ENCODE measurements around the gene ACAP3. TPM values are rescaled to one million over a fixed set of nuclear protein-coding genes. Genes with fewer than 3 reads are reported as not detected.

Gene ACAP3
- total and polyA plus RNA-seq, 10 of the 15 experiments (the other 5 are each of a cell fraction or from before 2014, with no cell fraction given) = 0.05 to 34.2 (median 7.1) TPM

DNA sequence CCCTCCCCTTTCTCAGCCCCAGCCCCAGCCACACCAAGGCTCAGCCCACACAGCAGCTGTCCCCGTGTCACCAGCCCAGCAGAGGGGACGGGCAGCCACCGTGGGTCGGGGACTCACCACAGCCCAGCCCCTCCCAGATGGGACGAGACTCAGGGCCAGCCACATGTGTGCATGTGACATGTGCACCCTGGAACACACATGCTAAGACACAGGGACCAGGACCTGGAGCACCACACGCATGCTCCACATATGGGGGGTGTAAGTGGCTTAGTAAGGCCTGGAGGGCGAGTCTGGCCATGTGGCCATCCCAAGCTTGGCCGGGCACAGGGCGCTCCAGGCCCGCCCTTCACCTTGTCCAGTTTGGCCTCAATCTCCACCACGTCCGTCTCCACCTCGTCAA, 4.0 kb downstream of the ACAP3 start:
- ChIA-PET POLR2A (no interaction called here), RAD21 (ENCODE audit: unreplicated experiment) (no interaction called here), CTCF (no interaction called here), SMC1A (ENCODE audit: uncharacterized antibody, unreplicated experiment) (no interaction called here)
- FAIRE-seq (no peak), DNase-seq (ENCODE audit: low read depth, low spot score) (no peak), ATAC-seq (no peak)
- H4K20me1 ChIP-seq (ENCODE audit: control insufficient read depth, insufficient read depth) = no peaks in the 10 kb centered on the region
- WGBS (ENCODE audit: insufficient coverage, insufficient replicate concordance, low lambda C conversion rate, missing lambda C conversion rate) = 85% methylated on average over 9 of the region's 13 CpGs
- no peak overlapping the region for H3K9ac ChIP-seq (ENCODE audit: control insufficient read depth, insufficient read depth, low read length)
- in situ Hi-C loops (cut with MboI) = no loop called here
- no peak overlapping the region for H2AFZ ChIP-seq (ENCODE audit: control insufficient read depth, low read depth, low read length)
- intact Hi-C loops (cut with micrococcal nuclease; ENCODE audit: unreplicated experiment) = no loop called here
- no peaks in the 10 kb centered on the region for H3K36me3 ChIP-seq (ENCODE audit: control insufficient read depth in 2 of 2, insufficient read depth in 2 of 2, low read length in 1 of 2)
- peaks cover 27% of the 10 kb centered on the region for H3K4me1 ChIP-seq (ENCODE audit: control insufficient read depth, insufficient read depth, low read length)
- H3K4me2 ChIP-seq (ENCODE audit: control insufficient read depth, insufficient read depth) = no peak overlapping the region
- H3K79me2 ChIP-seq (ENCODE audit: control insufficient read depth, insufficient read depth, low read length) = peaks cover 20% of the 10 kb centered on the region
- H3K27me3 ChIP-seq (replicated peaks in 1 of 2; ENCODE audit: control insufficient read depth in 2 of 2, insufficient read depth in 2 of 2, low read length in 1 of 2) = no peaks in the 10 kb centered on the region
- no TSS peak for BruUV-seq (replicated peaks)
- H3K27ac ChIP-seq (ENCODE audit: control insufficient read depth, insufficient read depth) = no peak overlapping the region
- H3K4me3 ChIP-seq = no peak overlapping the region
- no peaks in the 10 kb centered on the region for H3K9me3 ChIP-seq (replicated peaks; ENCODE audit: control insufficient read depth, insufficient read depth, low read length)
- TF ChIP-seq CHD4 (IDR thresholded peaks at IDR 0.05) (no peak), YBX1 (IDR thresholded peaks at IDR 0.05) (no peak), RBBP5 (conservative IDR thresholded peaks at IDR 0.05) (no peak), CBFB (IDR thresholded peaks at IDR 0.05; ENCODE audit: low read depth) (no peak), SREBF1 (IDR thresholded peaks at IDR 0.05; ENCODE audit: low read length) (no peak), FOXM1 (IDR thresholded peaks at IDR 0.05; ENCODE audit: low read depth, low read length) (no peak), NRF1 (conservative IDR thresholded peaks at IDR 0.05; ENCODE audit: low read depth, low read length) (no peak), HCFC1 (IDR thresholded peaks at IDR 0.05; ENCODE audit: low read length) (no peak)
- TF ChIP-seq, protein P1, sequence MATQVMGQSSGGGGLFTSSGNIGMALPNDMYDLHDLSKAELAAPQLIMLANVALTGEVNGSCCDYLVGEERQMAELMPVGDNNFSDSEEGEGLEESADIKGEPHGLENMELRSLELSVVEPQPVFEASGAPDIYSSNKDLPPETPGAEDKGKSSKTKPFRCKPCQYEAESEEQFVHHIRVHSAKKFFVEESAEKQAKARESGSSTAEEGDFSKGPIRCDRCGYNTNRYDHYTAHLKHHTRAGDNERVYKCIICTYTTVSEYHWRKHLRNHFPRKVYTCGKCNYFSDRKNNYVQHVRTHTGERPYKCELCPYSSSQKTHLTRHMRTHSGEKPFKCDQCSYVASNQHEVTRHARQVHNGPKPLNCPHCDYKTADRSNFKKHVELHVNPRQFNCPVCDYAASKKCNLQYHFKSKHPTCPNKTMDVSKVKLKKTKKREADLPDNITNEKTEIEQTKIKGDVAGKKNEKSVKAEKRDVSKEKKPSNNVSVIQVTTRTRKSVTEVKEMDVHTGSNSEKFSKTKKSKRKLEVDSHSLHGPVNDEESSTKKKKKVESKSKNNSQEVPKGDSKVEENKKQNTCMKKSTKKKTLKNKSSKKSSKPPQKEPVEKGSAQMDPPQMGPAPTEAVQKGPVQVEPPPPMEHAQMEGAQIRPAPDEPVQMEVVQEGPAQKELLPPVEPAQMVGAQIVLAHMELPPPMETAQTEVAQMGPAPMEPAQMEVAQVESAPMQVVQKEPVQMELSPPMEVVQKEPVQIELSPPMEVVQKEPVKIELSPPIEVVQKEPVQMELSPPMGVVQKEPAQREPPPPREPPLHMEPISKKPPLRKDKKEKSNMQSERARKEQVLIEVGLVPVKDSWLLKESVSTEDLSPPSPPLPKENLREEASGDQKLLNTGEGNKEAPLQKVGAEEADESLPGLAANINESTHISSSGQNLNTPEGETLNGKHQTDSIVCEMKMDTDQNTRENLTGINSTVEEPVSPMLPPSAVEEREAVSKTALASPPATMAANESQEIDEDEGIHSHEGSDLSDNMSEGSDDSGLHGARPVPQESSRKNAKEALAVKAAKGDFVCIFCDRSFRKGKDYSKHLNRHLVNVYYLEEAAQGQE (IDR thresholded peaks at IDR 0.05; ENCODE audit: low read depth, low read length) = no peak
- TF ChIP-seq, protein P2, sequence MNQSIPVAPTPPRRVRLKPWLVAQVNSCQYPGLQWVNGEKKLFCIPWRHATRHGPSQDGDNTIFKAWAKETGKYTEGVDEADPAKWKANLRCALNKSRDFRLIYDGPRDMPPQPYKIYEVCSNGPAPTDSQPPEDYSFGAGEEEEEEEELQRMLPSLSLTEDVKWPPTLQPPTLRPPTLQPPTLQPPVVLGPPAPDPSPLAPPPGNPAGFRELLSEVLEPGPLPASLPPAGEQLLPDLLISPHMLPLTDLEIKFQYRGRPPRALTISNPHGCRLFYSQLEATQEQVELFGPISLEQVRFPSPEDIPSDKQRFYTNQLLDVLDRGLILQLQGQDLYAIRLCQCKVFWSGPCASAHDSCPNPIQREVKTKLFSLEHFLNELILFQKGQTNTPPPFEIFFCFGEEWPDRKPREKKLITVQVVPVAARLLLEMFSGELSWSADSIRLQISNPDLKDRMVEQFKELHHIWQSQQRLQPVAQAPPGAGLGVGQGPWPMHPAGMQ (IDR thresholded peaks at IDR 0.05; ENCODE audit: borderline replicate concordance) = no peak
